ENCODE data around the gene BEGAIN. TPM values are rescaled to one million over a fixed set of nuclear protein-coding genes. Genes with fewer than 3 reads are reported as not detected.

Gene BEGAIN
- total and polyA plus RNA-seq, 11 donors: 0.14 to 2.8 (median 0.75) TPM

DNA sequence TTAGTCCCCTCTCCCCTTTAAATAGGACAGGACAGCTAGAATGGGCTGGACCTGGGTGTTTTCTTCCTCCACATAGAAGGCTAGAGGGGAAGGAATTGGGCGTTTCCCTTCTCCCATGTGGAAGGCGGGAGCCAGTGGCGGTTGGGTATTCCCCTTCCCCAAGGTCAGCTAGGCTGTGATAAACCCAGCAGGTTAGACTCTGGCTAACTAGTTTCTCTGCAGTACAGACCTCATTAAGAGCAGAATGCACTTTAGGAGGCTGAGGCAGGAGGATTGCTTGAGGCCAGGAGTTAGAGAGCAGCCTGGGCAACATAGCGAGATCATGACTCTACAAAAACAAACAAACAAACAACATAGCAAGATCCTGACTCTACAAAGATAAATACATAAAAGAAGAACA, 92.6 kb downstream of the BEGAIN start:
- TF ChIP-seq, protein P1, sequence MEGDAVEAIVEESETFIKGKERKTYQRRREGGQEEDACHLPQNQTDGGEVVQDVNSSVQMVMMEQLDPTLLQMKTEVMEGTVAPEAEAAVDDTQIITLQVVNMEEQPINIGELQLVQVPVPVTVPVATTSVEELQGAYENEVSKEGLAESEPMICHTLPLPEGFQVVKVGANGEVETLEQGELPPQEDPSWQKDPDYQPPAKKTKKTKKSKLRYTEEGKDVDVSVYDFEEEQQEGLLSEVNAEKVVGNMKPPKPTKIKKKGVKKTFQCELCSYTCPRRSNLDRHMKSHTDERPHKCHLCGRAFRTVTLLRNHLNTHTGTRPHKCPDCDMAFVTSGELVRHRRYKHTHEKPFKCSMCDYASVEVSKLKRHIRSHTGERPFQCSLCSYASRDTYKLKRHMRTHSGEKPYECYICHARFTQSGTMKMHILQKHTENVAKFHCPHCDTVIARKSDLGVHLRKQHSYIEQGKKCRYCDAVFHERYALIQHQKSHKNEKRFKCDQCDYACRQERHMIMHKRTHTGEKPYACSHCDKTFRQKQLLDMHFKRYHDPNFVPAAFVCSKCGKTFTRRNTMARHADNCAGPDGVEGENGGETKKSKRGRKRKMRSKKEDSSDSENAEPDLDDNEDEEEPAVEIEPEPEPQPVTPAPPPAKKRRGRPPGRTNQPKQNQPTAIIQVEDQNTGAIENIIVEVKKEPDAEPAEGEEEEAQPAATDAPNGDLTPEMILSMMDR (IDR thresholded peaks at IDR 0.05): no peak
- no peak for TF ChIP-seq POLR2A (IDR thresholded peaks at IDR 0.05)
- ATAC-seq: no peak
- Histone ChIP-seq H3K9me3 (peaks cover 0 to 13% (median 0%) of the 10 kb centered on the region in 12 donors), H3K27me3 (no peaks in the 10 kb centered on the region), H3K4me3 (no peak overlapping the region), H3K36me3 (no peaks in the 10 kb centered on the region), H3K27ac (no peak overlapping the region), H3K4me1 (no peaks in the 10 kb centered on the region)
- 71 to 94% (median 84%) methylated on average over 3 to 4 of the region's 4 CpGs for WGBS, 4 donors
- intact Hi-C loops (cut with DNase I): no loop called here
- no peak for DNase-seq

DNA sequence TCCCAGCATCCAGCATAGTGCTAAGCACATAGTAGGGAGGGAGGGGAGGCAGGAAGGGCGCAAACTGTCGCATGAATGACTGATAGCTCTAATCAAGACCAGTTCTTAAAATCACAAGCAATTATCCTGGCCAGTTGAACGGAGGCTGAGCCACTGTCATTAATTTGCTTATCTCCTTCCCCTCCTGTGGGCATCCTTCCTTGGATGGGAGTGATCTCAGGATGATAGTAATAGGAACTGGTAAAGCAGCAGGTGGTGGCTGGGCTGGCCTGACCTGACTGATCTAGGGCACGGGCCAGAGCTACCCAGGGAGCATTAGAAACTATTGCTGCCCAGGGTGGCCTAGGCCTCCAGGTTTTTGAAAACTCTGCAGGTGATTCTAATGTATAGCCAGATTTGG, 97.0 kb downstream of the BEGAIN start:
- Histone ChIP-seq H3K36me3 (peaks cover 0 to under 1% (median 0%) of the 10 kb centered on the region in 9 donors), H3K27me3 (no peaks in the 10 kb centered on the region), H3K9me3 (peaks cover 0 to 3% (median 0%) of the 10 kb centered on the region in 12 donors), H3K4me1 (no peaks in the 10 kb centered on the region), H3K27ac (no peak overlapping the region), H3K4me3 (no peak overlapping the region)
- 85 to 91% (median 87%) methylated on average over 3 to 4 of the region's 4 CpGs for WGBS, 4 donors
- ATAC-seq: no peak
- no peak for DNase-seq
- intact Hi-C loops (cut with DNase I): no loop called here
- TF ChIP-seq, protein P1 (IDR thresholded peaks at IDR 0.05): no peak
- TF ChIP-seq POLR2A (IDR thresholded peaks at IDR 0.05): no peak

DNA sequence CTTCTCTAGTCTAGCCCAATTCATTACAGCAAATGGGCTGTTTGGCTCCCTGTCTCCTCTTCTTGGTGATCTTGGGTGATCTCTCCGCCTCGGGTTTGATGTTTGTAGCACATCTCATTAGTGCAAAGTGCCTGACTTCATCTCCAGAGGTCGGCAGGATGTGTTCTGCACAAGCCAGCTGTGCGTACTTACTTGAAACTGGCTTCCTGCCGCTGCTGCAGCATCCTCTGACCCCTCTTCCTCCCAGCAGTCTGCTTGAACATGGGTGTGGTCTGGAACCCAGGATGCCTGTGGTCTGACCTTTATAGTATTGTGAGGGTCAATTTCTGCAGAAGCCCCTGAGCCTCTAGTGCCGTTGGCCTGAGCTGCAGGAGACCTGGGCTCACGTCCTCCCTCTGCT, 99.2 kb downstream of the BEGAIN start:
- DNase-seq (no peak), ATAC-seq (no peak)
- Histone ChIP-seq H3K36me3 (peaks cover 0 to 6% (median 0%) of the 10 kb centered on the region in 9 donors), H3K27ac (no peak overlapping the region), H3K27me3 (no peaks in the 10 kb centered on the region), H3K4me3 (no peak overlapping the region), H3K4me1 (no peaks in the 10 kb centered on the region), H3K9me3 (no peaks in the 10 kb centered on the region)
- 56 to 67% (median 64%) methylated on average over 7 of the region's 7 CpGs for WGBS, 4 donors
- TF ChIP-seq POLR2A (IDR thresholded peaks at IDR 0.05): no peak
- TF ChIP-seq, protein P1 (IDR thresholded peaks at IDR 0.05): no peak
- intact Hi-C loops (cut with DNase I): no loop called here

DNA sequence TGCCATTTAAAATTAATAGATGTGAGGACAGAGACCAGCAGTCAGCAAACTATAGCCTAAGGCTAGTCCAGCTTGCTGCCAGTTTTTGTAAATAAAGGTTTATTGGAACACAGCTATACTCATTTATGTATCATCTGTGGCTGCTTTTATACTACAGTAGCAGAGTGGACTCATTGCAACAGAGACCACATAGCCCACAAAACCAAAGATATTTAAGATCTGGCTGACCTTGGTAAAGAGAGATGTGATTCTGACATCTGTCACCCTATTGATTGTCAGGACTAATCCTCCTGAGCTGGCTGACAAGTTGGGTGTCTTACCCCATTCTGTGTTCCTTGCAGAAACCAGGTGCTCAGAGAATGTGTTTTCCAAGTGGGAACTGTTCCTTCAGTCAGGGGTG, 99.9 kb downstream of the BEGAIN start:
- no peaks in the 10 kb centered on the region for H3K9me3 ChIP-seq
- no peak for TF ChIP-seq POLR2A (IDR thresholded peaks at IDR 0.05)
- TF ChIP-seq, protein P1 (IDR thresholded peaks at IDR 0.05): no peak
- DNase-seq (no peak), ATAC-seq (no peak)
- intact Hi-C loops (cut with DNase I): no loop called here
- H3K27me3 ChIP-seq: no peaks in the 10 kb centered on the region
- H3K27ac ChIP-seq: no peak overlapping the region
- no peak overlapping the region for H3K4me3 ChIP-seq
- H3K36me3 ChIP-seq: peaks cover 0 to 6% (median 0%) of the 10 kb centered on the region in 9 donors
- H3K4me1 ChIP-seq: no peaks in the 10 kb centered on the region

Other genes starting within 250 kb of the BEGAIN start
- 10 to 100 TPM in 1 of 9 donors, 1 to 10 TPM in 8; 4.0 to 10.2 (median 6.1) TPM for gene WDR25, start 210.9 kb downstream of the BEGAIN start, total RNA-seq
- 1 to 10 TPM; 4.7 to 7.4 TPM for gene WDR25, start 210.9 kb downstream of the BEGAIN start, polyA plus RNA-seq
- 10 to 100 TPM in 5 of 9 donors, 1 to 10 TPM in 4; 1.4 to 52.4 (median 10.2) TPM for gene DLK1, start 139.5 kb upstream of the BEGAIN start, total RNA-seq
- 1 to 10 TPM; 3.7 to 6.4 TPM for gene DLK1, start 139.5 kb upstream of the BEGAIN start, polyA plus RNA-seq
- 10 to 100 TPM in 4 of 9 donors, 1 to 10 TPM in 5; 3.6 to 37.7 (median 9.9) TPM for gene MEG3, start 238.7 kb upstream of the BEGAIN start, total RNA-seq
- gene MEG3, start 238.7 kb upstream of the BEGAIN start, polyA plus RNA-seq: 10 to 100 TPM in 1 of 2 donors, 1 to 10 TPM in 1; 5.6 to 36.7 TPM

Data from heart left ventricle (tissue), 16 donors.